ENCODE measurements around the gene DOK1.

DNA sequence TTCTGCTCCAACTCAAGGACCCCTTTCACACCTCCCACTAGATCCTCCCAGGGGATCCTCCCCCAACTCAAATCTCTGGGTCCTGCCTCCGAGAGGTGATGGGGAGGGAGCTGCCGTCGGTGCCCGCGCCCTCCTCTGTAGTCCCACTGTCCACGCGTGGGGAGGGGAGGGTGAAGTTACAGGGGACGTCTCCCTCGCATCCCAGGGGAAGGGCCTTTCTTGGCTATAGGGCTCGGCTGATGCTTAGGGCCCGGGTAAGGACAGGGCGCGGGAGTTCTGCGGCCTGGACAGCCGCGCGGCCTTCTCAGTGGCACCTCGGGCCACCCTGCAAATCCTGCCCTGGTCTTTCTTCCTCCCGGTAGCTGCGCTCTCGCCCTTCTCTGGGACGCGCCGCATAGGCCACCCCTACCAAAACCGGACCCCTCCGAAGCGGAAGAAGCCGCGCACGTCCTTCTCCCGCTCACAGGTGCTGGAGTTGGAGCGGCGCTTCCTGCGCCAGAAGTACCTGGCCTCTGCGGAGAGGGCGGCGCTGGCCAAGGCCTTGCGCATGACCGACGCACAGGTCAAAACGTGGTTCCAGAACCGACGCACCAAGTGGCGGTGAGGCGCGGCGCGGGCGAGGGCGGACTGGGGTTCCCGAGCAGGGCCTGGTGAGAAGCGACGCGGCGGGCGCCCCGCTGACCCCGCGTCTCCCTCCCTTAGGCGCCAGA is 39.1 kb upstream of the DOK1 start:
- TF ChIP-seq POLR2A (IDR thresholded peaks at IDR 0.05): no peak
- TF ChIP-seq, protein P1, sequence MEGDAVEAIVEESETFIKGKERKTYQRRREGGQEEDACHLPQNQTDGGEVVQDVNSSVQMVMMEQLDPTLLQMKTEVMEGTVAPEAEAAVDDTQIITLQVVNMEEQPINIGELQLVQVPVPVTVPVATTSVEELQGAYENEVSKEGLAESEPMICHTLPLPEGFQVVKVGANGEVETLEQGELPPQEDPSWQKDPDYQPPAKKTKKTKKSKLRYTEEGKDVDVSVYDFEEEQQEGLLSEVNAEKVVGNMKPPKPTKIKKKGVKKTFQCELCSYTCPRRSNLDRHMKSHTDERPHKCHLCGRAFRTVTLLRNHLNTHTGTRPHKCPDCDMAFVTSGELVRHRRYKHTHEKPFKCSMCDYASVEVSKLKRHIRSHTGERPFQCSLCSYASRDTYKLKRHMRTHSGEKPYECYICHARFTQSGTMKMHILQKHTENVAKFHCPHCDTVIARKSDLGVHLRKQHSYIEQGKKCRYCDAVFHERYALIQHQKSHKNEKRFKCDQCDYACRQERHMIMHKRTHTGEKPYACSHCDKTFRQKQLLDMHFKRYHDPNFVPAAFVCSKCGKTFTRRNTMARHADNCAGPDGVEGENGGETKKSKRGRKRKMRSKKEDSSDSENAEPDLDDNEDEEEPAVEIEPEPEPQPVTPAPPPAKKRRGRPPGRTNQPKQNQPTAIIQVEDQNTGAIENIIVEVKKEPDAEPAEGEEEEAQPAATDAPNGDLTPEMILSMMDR (IDR thresholded peaks at IDR 0.05): no peak

Data from uterus (tissue), 2 donors.